NCI-H146 treated with DMSO at 0.1 percent for 48 hours (cell line): ENCODE measurements around the gene SIRT4.

Source experiments
- DNase-seq: peaks from one replicate; lab custom pipeline; 2025; ENCODE audit not compliant: unreplicated experiment; lab: John Stamatoyannopoulos, UW

The SIRT4 gene

GRCh38 chr12:120278137-120279069 is 23.7 kb upstream of the SIRT4 start:
- no peak for DNase-seq

GRCh38 chr12:120283318-120283717 is 18.8 kb upstream of the SIRT4 start:
- no peak for DNase-seq

- no peak for DNase-seq
Observed at GRCh38 chr12:120284381-120284780, 17.7 kb upstream of the SIRT4 start.

GRCh38 chr12:120286768-120287490 is 15.2 kb upstream of the SIRT4 start:
- DNase-seq = no peak

- no peak for DNase-seq
Observed at GRCh38 chr12:120287491-120287890, 14.6 kb upstream of the SIRT4 start.

- DNase-seq = peak; percentile 59
Observed at GRCh38 chr12:120290609-120291305, 11.4 kb upstream of the SIRT4 start.

GRCh38 chr12:120292411-120292660 is 9.8 kb upstream of the SIRT4 start:
- no peak for DNase-seq

GRCh38 chr12:120292661-120293531 is 9.2 kb upstream of the SIRT4 start, which contains the start of gene RNU4-1:
Gene RNU4-1 (minus strand): TSS chr12:120293237.
- peak; percentile 93 for DNase-seq

GRCh38 chr12:120314220-120314619 is 12.1 kb downstream of the SIRT4 start:
- no peak for DNase-seq

- no peak for DNase-seq
Observed at GRCh38 chr12:120316798-120317223, 14.7 kb downstream of the SIRT4 start.

GRCh38 chr12:120317224-120318105 is 15.3 kb downstream of the SIRT4 start:
- peak; percentile 99 for DNase-seq

GRCh38 chr12:120321382-120322202 is 19.5 kb downstream of the SIRT4 start:
- DNase-seq = no peak

- DNase-seq = no peak
Observed at GRCh38 chr12:120323772-120324171, 21.7 kb downstream of the SIRT4 start.

- no peak for DNase-seq
Observed at GRCh38 chr12:120324841-120325417, 22.8 kb downstream of the SIRT4 start.

- no peak for DNase-seq
Observed at GRCh38 chr12:120327593-120327992, 25.5 kb downstream of the SIRT4 start, which contains the start of gene PLA2G1B. Gene PLA2G1B (minus strand): TSS chr12:120327779. CDS start chr12:120327753, 26 bp downstream.

- DNase-seq = no peak
Observed at GRCh38 chr12:120328228-120328627, 26.1 kb downstream of the SIRT4 start.

GRCh38 chr12:120331390-120331789 is 29.3 kb downstream of the SIRT4 start:
- no peak for DNase-seq

GRCh38 chr12:120332041-120332440 is 29.9 kb downstream of the SIRT4 start:
- DNase-seq = no peak
